ENCODE data around the gene FAM120A. TPM values are rescaled to one million over a fixed set of nuclear protein-coding genes. Genes with fewer than 3 reads are reported as not detected.

Gene FAM120A
- total RNA-seq, 4 donors from 2014 or later: 44.4 to 94.7 (median 72.3) TPM

DNA sequence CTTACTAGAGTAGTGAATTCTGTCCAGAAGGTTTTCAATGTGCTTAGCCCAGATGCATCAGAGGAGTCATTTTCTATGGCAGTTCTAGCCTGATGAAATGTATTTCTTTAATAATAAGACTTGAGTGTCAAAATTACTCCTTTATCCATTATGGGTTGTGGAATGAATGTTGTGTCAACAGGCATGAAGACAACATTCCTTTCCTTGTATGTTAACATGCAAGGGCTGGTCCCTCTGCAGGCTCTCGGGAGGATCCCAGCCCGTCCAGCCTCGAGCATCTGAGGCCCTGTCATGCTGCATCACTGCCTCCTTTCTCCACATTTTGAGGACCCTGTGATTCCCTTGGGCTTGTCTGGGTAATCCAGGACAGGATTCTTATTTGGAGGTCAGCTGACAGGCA, 44.8 kb downstream of the FAM120A start:
- no peak for DNase-seq
- Histone ChIP-seq H3K4me3 (no peak overlapping the region), H3K27me3 (no peaks in the 10 kb centered on the region), H3K36me3 (peaks cover 0 to 28% of the 10 kb centered on the region in 2 donors), H3K27ac (no peak overlapping the region), H3K4me1 (peaks cover 24 to 29% of the 10 kb centered on the region in 2 donors), H3K9me3 (no peaks in the 10 kb centered on the region)
- TF ChIP-seq, protein P1, sequence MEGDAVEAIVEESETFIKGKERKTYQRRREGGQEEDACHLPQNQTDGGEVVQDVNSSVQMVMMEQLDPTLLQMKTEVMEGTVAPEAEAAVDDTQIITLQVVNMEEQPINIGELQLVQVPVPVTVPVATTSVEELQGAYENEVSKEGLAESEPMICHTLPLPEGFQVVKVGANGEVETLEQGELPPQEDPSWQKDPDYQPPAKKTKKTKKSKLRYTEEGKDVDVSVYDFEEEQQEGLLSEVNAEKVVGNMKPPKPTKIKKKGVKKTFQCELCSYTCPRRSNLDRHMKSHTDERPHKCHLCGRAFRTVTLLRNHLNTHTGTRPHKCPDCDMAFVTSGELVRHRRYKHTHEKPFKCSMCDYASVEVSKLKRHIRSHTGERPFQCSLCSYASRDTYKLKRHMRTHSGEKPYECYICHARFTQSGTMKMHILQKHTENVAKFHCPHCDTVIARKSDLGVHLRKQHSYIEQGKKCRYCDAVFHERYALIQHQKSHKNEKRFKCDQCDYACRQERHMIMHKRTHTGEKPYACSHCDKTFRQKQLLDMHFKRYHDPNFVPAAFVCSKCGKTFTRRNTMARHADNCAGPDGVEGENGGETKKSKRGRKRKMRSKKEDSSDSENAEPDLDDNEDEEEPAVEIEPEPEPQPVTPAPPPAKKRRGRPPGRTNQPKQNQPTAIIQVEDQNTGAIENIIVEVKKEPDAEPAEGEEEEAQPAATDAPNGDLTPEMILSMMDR (IDR thresholded peaks at IDR 0.05 in 4 of 5, conservative IDR thresholded peaks at IDR 0.05 in 1 of 5): no peak
- no peak for TF ChIP-seq POLR2A (IDR thresholded peaks at IDR 0.05)
- no peak for ATAC-seq
- intact Hi-C loops (cut with DNase I; ENCODE audit: low total_unique reads): no loop called here
- in situ Hi-C loops (cut with MboI; ENCODE audit: low sequenced_read_pairs in 4 of 4): no loop called here

DNA sequence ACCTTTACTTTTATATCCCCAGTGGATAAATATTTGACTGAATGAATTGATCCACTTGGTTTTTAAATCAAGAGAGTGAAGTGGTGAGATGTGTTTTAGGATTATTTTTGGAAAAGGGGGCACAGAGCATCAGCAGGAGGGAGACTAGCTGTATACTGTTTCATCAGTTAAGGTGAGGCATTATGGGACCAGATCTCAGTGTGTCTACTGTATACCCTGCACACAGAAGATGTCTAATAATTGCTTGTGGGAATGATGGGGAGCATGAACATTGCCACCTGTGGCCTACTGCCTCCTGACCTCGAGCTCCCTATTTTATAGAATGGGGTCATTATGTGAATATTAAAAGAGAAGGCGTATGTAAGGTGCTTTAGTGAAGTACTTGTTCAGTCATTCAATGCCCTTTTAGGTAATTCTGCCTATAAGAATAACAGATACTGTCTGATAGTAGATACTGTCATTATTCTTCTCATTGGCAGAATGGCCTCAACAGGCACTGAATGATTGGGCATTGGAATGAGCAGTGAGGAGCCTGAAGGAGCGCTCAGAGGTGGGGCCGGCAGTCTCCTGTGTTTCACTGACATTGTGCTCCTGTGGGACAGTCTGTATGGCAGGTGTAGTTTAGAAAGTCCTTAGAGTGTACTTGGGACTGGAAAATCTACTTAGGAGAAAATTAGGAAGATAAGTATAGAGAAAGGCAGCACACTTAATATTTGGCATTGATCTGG, 49.2 kb downstream of the FAM120A start:
- Histone ChIP-seq H3K4me1 (peaks cover 12 to 34% of the 10 kb centered on the region in 2 donors), H3K27ac (peak overlapping the region; percentile 44 to 80 (median 54)), H3K27me3 (no peaks in the 10 kb centered on the region), H3K4me3 (peak overlapping the region; percentile 33 to 57 (median 43)), H3K9me3 (no peaks in the 10 kb centered on the region), H3K36me3 (peaks cover 0 to 35% of the 10 kb centered on the region in 2 donors)
- in situ Hi-C loops (cut with MboI; ENCODE audit: low sequenced_read_pairs in 4 of 4) (no loop called here), intact Hi-C loops (cut with DNase I; ENCODE audit: low total_unique reads) (no loop called here)
- DNase-seq (no peak), ATAC-seq (no peak)
- no peak for TF ChIP-seq POLR2A (IDR thresholded peaks at IDR 0.05)
- TF ChIP-seq, protein P1 (IDR thresholded peaks at IDR 0.05 in 4 of 5, conservative IDR thresholded peaks at IDR 0.05 in 1 of 5): no peak

DNA sequence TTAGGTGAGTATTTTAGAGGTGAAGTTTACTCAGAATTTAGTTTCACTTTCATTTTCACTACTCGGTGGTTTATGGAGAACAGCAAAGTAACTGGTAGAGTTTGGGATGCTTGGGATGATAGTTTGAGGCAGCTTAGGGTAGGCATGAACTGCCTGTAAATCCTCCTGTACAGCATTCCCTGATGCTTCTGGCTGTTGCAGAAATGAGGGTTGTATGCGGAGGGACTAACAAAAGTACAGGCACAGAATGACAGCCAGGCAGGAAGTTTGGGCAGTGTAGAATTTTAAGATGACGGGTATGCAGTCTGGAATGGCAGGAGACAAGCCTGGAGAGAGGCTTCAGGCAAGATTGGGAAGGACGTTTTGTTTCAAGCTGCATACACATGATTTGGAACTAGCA, 49.9 kb downstream of the FAM120A start:
- H3K27me3 ChIP-seq: no peaks in the 10 kb centered on the region
- H3K36me3 ChIP-seq: peaks cover 0 to 35% of the 10 kb centered on the region in 2 donors
- ATAC-seq: peak in 1 of 2 donors; percentile 37
- intact Hi-C loops (cut with DNase I; ENCODE audit: low total_unique reads): no loop called here
- H3K27ac ChIP-seq: peak overlapping the region; percentile 44 to 80 (median 54)
- no peaks in the 10 kb centered on the region for H3K9me3 ChIP-seq
- H3K4me1 ChIP-seq: peaks cover 17 to 41% of the 10 kb centered on the region in 2 donors
- TF ChIP-seq POLR2A (IDR thresholded peaks at IDR 0.05): no peak
- TF ChIP-seq, protein P1 (IDR thresholded peaks at IDR 0.05 in 4 of 5, conservative IDR thresholded peaks at IDR 0.05 in 1 of 5): no peak
- peak overlapping the region; percentile 33 to 57 (median 43) for H3K4me3 ChIP-seq
- in situ Hi-C loops (cut with MboI; ENCODE audit: low sequenced_read_pairs in 4 of 4): no loop called here
- no peak for DNase-seq

DNA sequence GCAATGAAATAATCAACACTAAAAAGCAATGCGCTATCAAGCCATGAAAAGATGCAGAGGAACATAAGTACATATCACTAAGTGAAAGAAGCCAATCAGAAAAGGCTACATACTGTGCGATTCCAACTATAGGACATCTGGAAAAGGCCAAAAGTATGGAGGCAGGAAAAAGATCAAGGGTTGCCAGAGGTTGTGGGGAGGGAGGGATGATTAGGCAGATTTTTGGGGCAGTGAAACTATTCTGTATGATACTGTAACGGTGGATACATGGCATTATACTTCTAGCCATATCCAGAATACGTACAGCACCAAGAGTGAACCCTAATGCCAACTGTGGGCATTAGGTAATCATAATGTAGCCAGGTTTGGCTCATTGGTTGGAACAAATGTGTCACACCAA, 51.9 kb downstream of the FAM120A start:
- in situ Hi-C loops (cut with MboI; ENCODE audit: low sequenced_read_pairs in 4 of 4): no loop called here
- Histone ChIP-seq H3K4me3 (no peak overlapping the region), H3K36me3 (peaks cover 0 to 23% of the 10 kb centered on the region in 2 donors), H3K27me3 (no peaks in the 10 kb centered on the region), H3K4me1 (peaks cover 28 to 61% of the 10 kb centered on the region in 2 donors), H3K9me3 (no peaks in the 10 kb centered on the region), H3K27ac (peak overlapping the region in 3 of 4 donors; percentile 26 to 80 (median 61))
- ATAC-seq (no peak), DNase-seq (no peak)
- TF ChIP-seq POLR2A (IDR thresholded peaks at IDR 0.05): no peak
- TF ChIP-seq, protein P1 (IDR thresholded peaks at IDR 0.05 in 4 of 5, conservative IDR thresholded peaks at IDR 0.05 in 1 of 5): no peak
- intact Hi-C loops (cut with DNase I; ENCODE audit: low total_unique reads): no loop called here
